ENCODE data around the gene HMX3. TPM values are rescaled to one million over a fixed set of nuclear protein-coding genes. Genes with fewer than 3 reads are reported as not detected.

Gene HMX3
- total RNA-seq, 1 donor from 2014 or later, result not detected

DNA sequence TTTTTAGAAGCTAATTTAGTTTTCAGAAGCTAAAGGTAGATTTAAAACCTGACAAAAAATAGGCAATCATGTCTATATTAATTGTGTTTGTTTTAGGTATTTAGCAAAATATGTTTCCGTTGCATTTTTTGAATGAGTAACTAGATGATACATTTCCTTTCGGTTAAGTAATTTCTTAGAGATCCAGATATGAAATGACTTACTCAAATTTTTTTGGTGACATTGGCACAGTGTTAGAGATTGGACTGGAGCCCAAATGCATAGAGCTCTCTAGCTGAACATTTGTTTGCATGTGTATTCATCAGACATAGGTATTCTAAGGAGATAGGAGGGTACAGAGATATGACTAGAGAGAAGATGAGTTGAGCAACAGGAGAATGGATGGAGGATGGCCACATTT, 20.3 kb downstream of the HMX3 start:
- Mint-ChIP-seq H3K4me1 (peaks cover 16% of the 10 kb centered on the region), H3K27ac (no peak overlapping the region), H3K36me3 (peaks cover 24% of the 10 kb centered on the region), H3K4me3 (no peak overlapping the region), H3K9me3 (no peaks in the 10 kb centered on the region), H3K27me3 (ENCODE audit: low read depth) (peaks cover 30% of the 10 kb centered on the region)
- TF ChIP-seq, protein P1, sequence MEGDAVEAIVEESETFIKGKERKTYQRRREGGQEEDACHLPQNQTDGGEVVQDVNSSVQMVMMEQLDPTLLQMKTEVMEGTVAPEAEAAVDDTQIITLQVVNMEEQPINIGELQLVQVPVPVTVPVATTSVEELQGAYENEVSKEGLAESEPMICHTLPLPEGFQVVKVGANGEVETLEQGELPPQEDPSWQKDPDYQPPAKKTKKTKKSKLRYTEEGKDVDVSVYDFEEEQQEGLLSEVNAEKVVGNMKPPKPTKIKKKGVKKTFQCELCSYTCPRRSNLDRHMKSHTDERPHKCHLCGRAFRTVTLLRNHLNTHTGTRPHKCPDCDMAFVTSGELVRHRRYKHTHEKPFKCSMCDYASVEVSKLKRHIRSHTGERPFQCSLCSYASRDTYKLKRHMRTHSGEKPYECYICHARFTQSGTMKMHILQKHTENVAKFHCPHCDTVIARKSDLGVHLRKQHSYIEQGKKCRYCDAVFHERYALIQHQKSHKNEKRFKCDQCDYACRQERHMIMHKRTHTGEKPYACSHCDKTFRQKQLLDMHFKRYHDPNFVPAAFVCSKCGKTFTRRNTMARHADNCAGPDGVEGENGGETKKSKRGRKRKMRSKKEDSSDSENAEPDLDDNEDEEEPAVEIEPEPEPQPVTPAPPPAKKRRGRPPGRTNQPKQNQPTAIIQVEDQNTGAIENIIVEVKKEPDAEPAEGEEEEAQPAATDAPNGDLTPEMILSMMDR (IDR thresholded peaks at IDR 0.05; ENCODE audit: unreplicated experiment), result no peak
- DNase-seq (ENCODE audit: low spot score in 2 of 2, unreplicated experiment in 2 of 2), result no peak

DNA sequence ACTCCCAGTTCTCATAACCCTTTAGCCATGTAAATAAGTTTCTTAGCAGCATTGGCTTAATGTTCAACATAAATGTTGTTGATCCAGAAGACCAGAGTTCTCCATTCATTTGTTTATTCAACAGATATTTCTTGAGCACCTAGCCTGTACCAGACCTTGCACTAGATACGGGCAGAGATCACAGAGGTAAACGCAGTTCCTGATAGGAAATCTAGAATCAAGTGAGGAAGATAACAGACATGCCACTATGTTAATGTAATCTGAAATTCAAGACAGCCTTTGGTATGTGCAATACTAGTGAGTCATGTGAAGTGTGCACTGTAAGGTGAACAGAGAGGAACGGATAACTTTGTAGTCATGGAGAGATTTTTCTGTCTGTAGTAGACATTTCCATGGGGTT, 21.4 kb downstream of the HMX3 start:
- H3K4me1 Mint-ChIP-seq, result peaks cover 16% of the 10 kb centered on the region
- H3K4me3 Mint-ChIP-seq, result no peak overlapping the region
- H3K9me3 Mint-ChIP-seq, result no peaks in the 10 kb centered on the region
- peaks cover 19% of the 10 kb centered on the region for H3K27me3 Mint-ChIP-seq (ENCODE audit: low read depth)
- peaks cover 31% of the 10 kb centered on the region for H3K36me3 Mint-ChIP-seq
- no peak for DNase-seq (ENCODE audit: low spot score in 2 of 2, unreplicated experiment in 2 of 2)
- TF ChIP-seq, protein P1 (IDR thresholded peaks at IDR 0.05; ENCODE audit: unreplicated experiment), result no peak
- H3K27ac Mint-ChIP-seq, result no peak overlapping the region

DNA sequence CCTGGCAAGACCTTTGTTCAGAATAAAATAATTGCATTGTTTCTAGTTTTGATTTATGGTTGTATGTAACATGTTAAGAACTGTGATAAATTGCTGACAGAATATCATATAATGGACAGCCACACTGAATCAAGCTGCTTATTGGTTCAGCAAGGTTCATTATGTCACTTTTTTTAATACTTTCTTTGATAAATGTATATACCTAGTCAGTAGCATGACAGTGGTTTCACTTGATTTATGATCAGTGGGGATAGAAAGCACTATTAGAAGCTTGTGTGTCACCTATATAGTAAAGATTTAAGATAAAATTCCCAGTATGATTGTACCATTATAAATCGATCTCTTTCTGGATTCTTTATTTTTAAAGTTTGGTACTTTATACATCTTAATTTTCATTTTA, 22.9 kb downstream of the HMX3 start:
- Mint-ChIP-seq H3K9me3 (no peaks in the 10 kb centered on the region), H3K27me3 (ENCODE audit: low read depth) (peaks cover 4% of the 10 kb centered on the region), H3K4me1 (peaks cover 16% of the 10 kb centered on the region), H3K36me3 (peaks cover 35% of the 10 kb centered on the region), H3K4me3 (no peak overlapping the region), H3K27ac (no peak overlapping the region)
- TF ChIP-seq, protein P1 (IDR thresholded peaks at IDR 0.05; ENCODE audit: unreplicated experiment), result no peak
- DNase-seq (ENCODE audit: low spot score in 2 of 2, unreplicated experiment in 2 of 2), result no peak

DNA sequence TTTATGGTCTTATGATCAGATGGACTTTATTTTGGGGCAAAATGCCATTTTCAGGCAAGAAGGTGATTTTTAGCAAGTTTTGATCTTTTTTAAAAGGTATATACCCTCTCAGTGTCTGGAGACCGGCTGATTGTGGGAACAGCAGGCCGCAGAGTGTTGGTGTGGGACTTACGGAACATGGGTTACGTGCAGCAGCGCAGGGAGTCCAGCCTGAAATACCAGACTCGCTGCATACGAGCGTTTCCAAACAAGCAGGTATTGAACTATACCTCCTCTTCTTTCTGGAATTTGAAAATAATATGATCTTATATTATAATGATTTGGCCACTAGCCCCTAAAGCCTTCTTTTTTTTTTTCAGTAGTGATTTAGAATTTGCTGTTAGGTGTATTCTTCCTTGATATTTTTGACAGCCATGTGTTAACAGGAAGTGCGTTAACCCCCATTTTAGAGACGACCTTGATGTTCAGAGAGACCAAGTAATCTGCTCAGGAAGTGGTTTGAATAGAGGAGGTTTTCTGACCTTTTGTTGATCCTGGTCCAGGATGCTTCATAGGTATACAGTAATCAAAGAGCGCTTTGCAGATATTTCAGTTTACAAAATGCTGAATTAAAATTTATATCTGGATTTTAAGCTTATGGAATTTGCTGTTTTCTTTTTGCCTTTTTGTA, 24.7 kb downstream of the HMX3 start:
- Mint-ChIP-seq H3K4me1 (peaks cover 10% of the 10 kb centered on the region), H3K27ac (peak overlapping the region; percentile 16), H3K4me3 (no peak overlapping the region), H3K9me3 (no peaks in the 10 kb centered on the region), H3K36me3 (peaks cover 40% of the 10 kb centered on the region), H3K27me3 (ENCODE audit: low read depth) (no peaks in the 10 kb centered on the region)
- no peak for DNase-seq (ENCODE audit: low spot score in 2 of 2, unreplicated experiment in 2 of 2)
- TF ChIP-seq, protein P1 (IDR thresholded peaks at IDR 0.05; ENCODE audit: unreplicated experiment), result no peak

DNA sequence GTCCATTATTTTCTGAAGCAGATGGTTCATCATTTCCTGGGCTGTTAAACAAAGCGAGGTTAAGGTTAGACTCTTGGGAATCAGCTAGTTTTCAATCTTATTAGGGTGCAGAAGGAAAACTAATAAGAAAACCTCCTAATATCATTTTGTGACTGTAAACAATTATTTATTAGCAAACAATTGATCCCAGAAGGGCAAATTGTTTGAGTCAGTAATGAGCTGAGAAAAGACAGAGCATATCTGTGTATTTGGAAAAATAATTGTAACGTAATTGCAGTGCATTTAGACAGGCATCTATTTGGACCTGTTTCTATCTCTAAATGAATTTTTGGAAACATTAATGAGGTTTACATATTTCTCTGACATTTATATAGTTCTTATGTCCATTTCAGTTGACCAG, 28.5 kb downstream of the HMX3 start:
- Mint-ChIP-seq H3K4me1 (no peaks in the 10 kb centered on the region), H3K4me3 (no peak overlapping the region), H3K27me3 (ENCODE audit: low read depth) (no peaks in the 10 kb centered on the region), H3K36me3 (peaks cover 27% of the 10 kb centered on the region), H3K27ac (no peak overlapping the region), H3K9me3 (no peaks in the 10 kb centered on the region)
- DNase-seq (ENCODE audit: low spot score in 2 of 2, unreplicated experiment in 2 of 2), result no peak
- TF ChIP-seq, protein P1 (IDR thresholded peaks at IDR 0.05; ENCODE audit: unreplicated experiment), result no peak
